ENCODE data around the gene ENPP7.

DNA sequence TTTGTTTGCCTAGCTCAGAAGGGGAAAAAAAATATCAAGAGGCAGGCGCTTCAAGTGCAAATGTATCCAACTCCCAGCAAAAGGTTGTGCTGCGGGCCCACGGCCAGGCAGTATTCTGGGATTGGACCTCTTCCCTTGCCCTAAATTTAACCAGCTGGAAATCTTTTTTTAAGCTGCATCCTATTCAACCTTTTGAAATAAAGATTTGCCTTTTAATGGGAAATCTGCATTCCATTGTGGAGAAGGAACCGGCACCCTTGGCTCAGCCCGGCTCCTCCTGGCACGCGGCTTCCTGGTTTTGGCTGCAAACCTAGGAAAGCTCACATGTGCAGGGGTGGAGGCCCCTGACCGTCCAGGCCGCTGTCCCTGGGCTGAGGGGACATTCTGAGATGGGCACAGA lies 38.8 kb upstream of the ENPP7 start:
- TF ChIP-seq, protein P1, sequence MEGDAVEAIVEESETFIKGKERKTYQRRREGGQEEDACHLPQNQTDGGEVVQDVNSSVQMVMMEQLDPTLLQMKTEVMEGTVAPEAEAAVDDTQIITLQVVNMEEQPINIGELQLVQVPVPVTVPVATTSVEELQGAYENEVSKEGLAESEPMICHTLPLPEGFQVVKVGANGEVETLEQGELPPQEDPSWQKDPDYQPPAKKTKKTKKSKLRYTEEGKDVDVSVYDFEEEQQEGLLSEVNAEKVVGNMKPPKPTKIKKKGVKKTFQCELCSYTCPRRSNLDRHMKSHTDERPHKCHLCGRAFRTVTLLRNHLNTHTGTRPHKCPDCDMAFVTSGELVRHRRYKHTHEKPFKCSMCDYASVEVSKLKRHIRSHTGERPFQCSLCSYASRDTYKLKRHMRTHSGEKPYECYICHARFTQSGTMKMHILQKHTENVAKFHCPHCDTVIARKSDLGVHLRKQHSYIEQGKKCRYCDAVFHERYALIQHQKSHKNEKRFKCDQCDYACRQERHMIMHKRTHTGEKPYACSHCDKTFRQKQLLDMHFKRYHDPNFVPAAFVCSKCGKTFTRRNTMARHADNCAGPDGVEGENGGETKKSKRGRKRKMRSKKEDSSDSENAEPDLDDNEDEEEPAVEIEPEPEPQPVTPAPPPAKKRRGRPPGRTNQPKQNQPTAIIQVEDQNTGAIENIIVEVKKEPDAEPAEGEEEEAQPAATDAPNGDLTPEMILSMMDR (IDR thresholded peaks at IDR 0.05) = no peak
- TF ChIP-seq POLR2AphosphoS5 (IDR thresholded peaks at IDR 0.05) = no peak
- no peak for TF ChIP-seq POLR2A (IDR thresholded peaks at IDR 0.05)
- TF ChIP-seq EP300 (IDR thresholded peaks at IDR 0.05) = no peak

All from stomach (tissue), 4 donors.